BLaER1 treated with 17β-estradiol and CSF1 and Interleukin-3, amounts not matched to agents 10 nM and 100 nM (cell line): ENCODE results near the gene CDC26.
A peak's percentile ranks its signal among the peaks of the same experiment; 100 is the strongest.

Experiments
- H3K27ac ChIP-seq, 11 experiments: shearing (Covaris generic); formaldehyde crosslinking; 2 replicates each; pipeline ENCODE4 v1.8.1; 2022
- H3K27me3 ChIP-seq, 11 experiments: shearing (Covaris generic); formaldehyde crosslinking; 2 replicates each; pipeline ENCODE4 v1.8.1; 2022
- H3K36me3 ChIP-seq, 11 experiments: shearing (Covaris generic); formaldehyde crosslinking; 2 replicates each; pipeline ENCODE4 v1.8.1; 2022
- H3K4me1 ChIP-seq, 10 experiments: shearing (Covaris generic); formaldehyde crosslinking; 2 replicates each; pipeline ENCODE4 v1.8.1; 2022
- H3K4me2 ChIP-seq, 11 experiments: shearing (Covaris generic); formaldehyde crosslinking; 2 replicates each; pipeline ENCODE4 v1.8.1; 2022
- H3K4me3 ChIP-seq, 10 experiments: shearing (Covaris generic); formaldehyde crosslinking; 2 replicates each; pipeline ENCODE4 v1.8.1; 2022
- H3K9ac ChIP-seq, 11 experiments: shearing (Covaris generic); formaldehyde crosslinking; 2 replicates each; pipeline ENCODE4 v1.8.1; 2022
- H3K9me3 ChIP-seq, 11 experiments: shearing (Covaris generic); formaldehyde crosslinking; replicated peaks in 1 of 11; 2 replicates each; pipeline ENCODE4 v1.8.1; 2022
- H4K20me1 ChIP-seq, 11 experiments: shearing (Covaris generic); formaldehyde crosslinking; 2 replicates each; pipeline ENCODE4 v1.8.1; 2022
- Cebpa-rat ChIP-seq, 11 experiments: shearing (Covaris generic); IDR thresholded peaks; 2 replicates each; pipeline ENCODE4 v1.8.1; 2022

The CDC26 gene

DNA sequence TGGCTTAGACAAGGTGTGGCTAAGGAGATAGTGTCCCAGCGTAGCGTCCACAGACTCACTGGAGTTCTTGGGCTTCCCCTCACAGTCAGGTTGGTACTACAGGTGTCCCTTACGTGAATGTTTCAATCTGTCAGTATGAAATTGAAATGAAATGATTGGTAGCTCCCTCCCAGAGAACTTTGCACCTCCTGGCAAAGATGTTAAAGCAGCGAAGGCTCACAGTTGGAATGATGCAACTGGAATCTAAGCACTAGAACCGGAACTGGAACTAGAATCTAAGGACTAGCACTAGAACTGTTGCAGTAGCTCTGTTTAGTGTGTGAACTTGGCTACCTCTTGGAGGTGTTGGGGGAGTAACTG, 52.9 kb downstream of the CDC26 start:
- no peaks in the 10 kb centered on the region for H3K27me3 ChIP-seq
- peak overlapping the region; percentile 80 to 91 (median 88); a peak in 21 of 22 replicates for H3K9ac ChIP-seq
- H3K36me3 ChIP-seq, result peaks cover 6 to 42% (median 26%) of the 10 kb centered on the region in 11 experiments; a peak in 19 of 22 replicates
- peaks cover 45 to 68% (median 54%) of the 10 kb centered on the region in 10 experiments for H3K4me1 ChIP-seq
- peak overlapping the region; percentile 83 to 98 (median 90) for H3K4me3 ChIP-seq
- peak overlapping the region in 8 of 11 experiments; percentile 76 to 93 (median 81); a peak in 11 of 22 replicates for H3K27ac ChIP-seq
- no peaks in the 10 kb centered on the region for H3K9me3 ChIP-seq
- peak overlapping the region; percentile 79 to 98 (median 95) for H3K4me2 ChIP-seq
- TF ChIP-seq Cebpa-rat (IDR thresholded peaks at IDR 0.05), result no peak
- peaks cover 0 to 50% (median 13%) of the 10 kb centered on the region in 11 experiments; a peak in 9 of 22 replicates for H4K20me1 ChIP-seq

DNA sequence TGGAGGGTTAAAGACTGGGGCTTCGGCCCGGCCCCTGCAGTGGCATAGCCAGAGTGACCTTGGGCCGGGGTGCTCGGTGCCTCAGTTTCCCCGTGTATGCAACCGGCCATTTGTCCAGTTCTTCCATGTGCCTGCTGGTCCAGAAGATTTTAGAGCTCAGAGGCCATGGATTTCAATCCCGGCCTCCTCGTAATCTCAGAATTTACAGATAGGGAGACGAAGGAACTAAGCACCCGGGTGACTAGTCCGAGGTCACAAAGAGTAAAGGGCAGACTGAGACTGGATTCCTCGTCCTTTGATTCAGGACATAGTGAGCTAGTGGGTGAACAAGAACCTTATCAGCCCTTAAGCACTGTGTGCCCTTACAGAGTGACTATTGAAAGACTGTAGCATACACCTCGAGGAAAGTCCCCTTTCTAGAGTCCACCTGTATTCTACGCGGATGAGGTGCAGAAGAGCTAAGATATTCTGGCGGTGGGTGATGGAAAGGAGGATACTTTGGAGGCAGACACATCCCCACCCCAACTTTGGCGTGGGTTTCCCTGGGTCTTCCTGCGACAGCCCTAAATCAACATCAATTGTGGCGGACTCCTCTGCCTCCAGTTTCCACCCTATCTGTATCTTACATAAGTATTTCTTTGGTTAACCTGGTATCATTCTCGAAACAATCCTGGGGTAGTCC, 53.4 kb downstream of the CDC26 start:
- Histone ChIP-seq H3K4me2 (peak overlapping the region; percentile 79 to 98 (median 95)), H3K4me1 (peaks cover 45 to 68% (median 54%) of the 10 kb centered on the region in 10 experiments), H3K9me3 (no peaks in the 10 kb centered on the region), H4K20me1 (peaks cover 0 to 45% (median 13%) of the 10 kb centered on the region in 11 experiments; a peak in 10 of 22 replicates), H3K36me3 (peaks cover 1 to 42% (median 26%) of the 10 kb centered on the region in 11 experiments; a peak in 17 of 22 replicates), H3K9ac (peak overlapping the region; percentile 80 to 91 (median 88)), H3K4me3 (peak overlapping the region; percentile 83 to 98 (median 90)), H3K27me3 (no peaks in the 10 kb centered on the region), H3K27ac (peak overlapping the region; percentile 76 to 93 (median 81))
- TF ChIP-seq Cebpa-rat (IDR thresholded peaks at IDR 0.05), result no peak

DNA sequence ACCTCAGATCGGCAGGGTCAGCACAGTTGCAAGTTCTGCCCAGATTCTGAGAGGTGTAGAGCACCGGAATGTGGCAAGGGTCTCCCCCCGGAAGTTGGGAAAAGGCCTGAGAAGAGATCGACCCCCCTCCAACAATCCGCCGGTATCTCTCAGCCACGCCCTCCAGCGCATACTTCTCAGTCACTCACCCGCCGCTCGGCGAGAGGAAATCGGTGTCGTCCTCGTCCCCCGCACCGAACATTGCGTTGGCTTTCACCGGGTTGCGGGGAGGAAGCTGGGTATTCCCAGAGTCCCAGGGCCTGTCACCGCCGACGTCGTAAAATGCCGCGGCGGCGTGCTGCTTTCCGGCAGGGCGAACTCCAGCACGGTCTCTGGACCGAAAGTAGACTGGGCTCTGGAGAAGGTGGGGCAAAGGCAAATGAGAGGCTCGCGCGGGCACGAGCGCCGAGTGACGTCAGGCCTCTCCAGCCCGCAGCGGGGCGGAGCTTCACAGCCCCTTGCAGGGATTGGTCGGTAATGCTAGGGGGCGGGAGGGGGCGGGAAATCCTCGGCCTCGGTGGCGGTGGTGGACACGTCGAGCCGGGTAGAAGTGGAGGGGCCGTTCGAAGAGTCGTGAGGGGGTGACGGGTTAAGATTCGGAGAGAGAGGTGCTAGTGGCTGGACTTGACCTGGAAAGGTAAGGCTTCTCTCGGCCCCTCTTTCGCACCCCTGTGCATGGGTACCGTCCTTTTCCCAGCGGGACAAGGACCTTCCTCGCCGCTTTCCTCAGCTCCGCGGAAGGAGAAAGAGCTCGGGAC, 54.2 kb downstream of the CDC26 start, which contains the start of the genes FKBP15 and SLC31A1:
TSS of gene FKBP15 (minus strand) at position 275 of the 797 bp plus-strand sequence. CDS start at position 241, 34 bp downstream.
TSS of gene SLC31A1 (plus strand) at position 542 of the 797 bp plus-strand sequence. CDS start 34,605 bp downstream, outside the sequence.
- peak within 1 kb of the TSS; percentile 79 to 98 (median 85) for H3K27ac ChIP-seq
- H3K27me3 ChIP-seq, result no peaks in the 10 kb centered on the region
- peaks cover 0 to 47% (median 28%) of the 10 kb centered on the region in 11 experiments; a peak in 17 of 22 replicates for H3K36me3 ChIP-seq
- peak within 1 kb of the TSS; percentile 80 to 92 (median 88) for H3K9ac ChIP-seq
- H4K20me1 ChIP-seq, result peaks cover 0 to 37% (median 13%) of the 10 kb centered on the region in 11 experiments; a peak in 10 of 22 replicates
- no peak for TF ChIP-seq Cebpa-rat (IDR thresholded peaks at IDR 0.05)
- no peaks in the 10 kb centered on the region for H3K9me3 ChIP-seq
- H3K4me2 ChIP-seq, result peak within 1 kb of the TSS; percentile 88 to 99 (median 95)
- peak within 1 kb of the TSS; percentile 83 to 98 (median 90) for H3K4me3 ChIP-seq
- peaks cover 45 to 68% (median 54%) of the 10 kb centered on the region in 10 experiments for H3K4me1 ChIP-seq

DNA sequence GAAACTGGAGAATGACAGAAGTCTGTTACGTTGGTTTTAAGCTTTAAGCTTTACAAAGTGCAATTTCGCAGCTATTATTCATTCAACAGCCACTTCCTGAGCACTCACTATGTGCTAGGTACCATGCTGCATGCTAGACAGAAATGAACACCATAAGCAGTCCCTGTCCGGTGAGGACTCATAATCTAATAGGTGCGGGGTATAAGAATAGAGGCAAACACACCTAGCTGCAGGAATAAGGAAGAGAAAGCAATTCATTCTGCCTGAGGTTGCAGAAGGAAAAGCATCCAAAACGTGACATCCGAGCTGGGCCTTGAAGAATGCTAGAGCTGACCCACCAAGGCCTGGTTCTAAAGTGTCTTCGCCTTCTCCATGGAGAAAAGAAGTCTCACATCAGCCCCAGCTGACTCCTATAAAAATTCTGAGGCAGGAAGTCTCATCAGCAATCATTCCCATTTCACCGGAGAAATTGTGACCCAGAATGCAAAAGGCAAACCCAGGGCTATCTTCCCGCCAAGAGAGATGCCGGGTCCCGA, 54.8 kb downstream of the CDC26 start:
- H4K20me1 ChIP-seq, result peaks cover 0 to 31% (median 15%) of the 10 kb centered on the region in 11 experiments; a peak in 10 of 22 replicates
- H3K4me1 ChIP-seq, result peaks cover 45 to 69% (median 54%) of the 10 kb centered on the region in 10 experiments
- peak overlapping the region; percentile 78 to 99 (median 92) for H3K4me2 ChIP-seq
- H3K4me3 ChIP-seq, result peak overlapping the region; percentile 83 to 98 (median 90)
- H3K36me3 ChIP-seq, result peaks cover 0 to 42% (median 28%) of the 10 kb centered on the region in 11 experiments; a peak in 17 of 22 replicates
- peak overlapping the region; percentile 79 to 98 (median 85) for H3K27ac ChIP-seq
- H3K9me3 ChIP-seq, result no peaks in the 10 kb centered on the region
- no peaks in the 10 kb centered on the region for H3K27me3 ChIP-seq
- peak overlapping the region; percentile 80 to 92 (median 88) for H3K9ac ChIP-seq
- TF ChIP-seq Cebpa-rat (IDR thresholded peaks at IDR 0.05), result no peak

- Histone ChIP-seq H3K9me3 (peaks cover 0 to 2% (median 0%) of the 10 kb centered on the region in 11 experiments; a peak in 1 of 22 replicates), H3K4me3 (peak overlapping the region; percentile 83 to 98 (median 90)), H3K27me3 (no peaks in the 10 kb centered on the region), H3K36me3 (peaks cover 3 to 39% (median 26%) of the 10 kb centered on the region in 11 experiments; a peak in 20 of 22 replicates), H3K27ac (peak overlapping the region; percentile 79 to 98 (median 85)), H3K4me2 (peak overlapping the region; percentile 78 to 99 (median 92)), H4K20me1 (peaks cover 0 to 31% (median 13%) of the 10 kb centered on the region in 11 experiments; a peak in 10 of 22 replicates), H3K4me1 (peaks cover 45 to 69% (median 54%) of the 10 kb centered on the region in 10 experiments), H3K9ac (peak overlapping the region; percentile 80 to 92 (median 88))
- no peak for TF ChIP-seq Cebpa-rat (IDR thresholded peaks at IDR 0.05)
These were observed 55.4 kb downstream of the CDC26 start for GRCh38 chr9:113219969-113220368.

- Histone ChIP-seq H3K4me1 (peaks cover 45 to 69% (median 54%) of the 10 kb centered on the region in 10 experiments), H3K4me3 (peak overlapping the region; percentile 83 to 98 (median 90)), H3K27ac (peak overlapping the region; percentile 79 to 98 (median 85); a peak in 21 of 22 replicates)
These were observed 56.0 kb downstream of the CDC26 start for GRCh38 chr9:113219186-113219936.

More at GRCh38 chr9:113219186-113219936, 56.0 kb downstream of the CDC26 start:
- TF ChIP-seq Cebpa-rat (IDR thresholded peaks at IDR 0.05), result no peak
- Histone ChIP-seq H3K9me3 (peaks cover 0 to 8% (median 0%) of the 10 kb centered on the region in 11 experiments; a peak in 5 of 22 replicates), H3K9ac (peak overlapping the region; percentile 80 to 92 (median 88)), H4K20me1 (peaks cover 0 to 31% (median 14%) of the 10 kb centered on the region in 11 experiments; a peak in 12 of 22 replicates), H3K27me3 (no peaks in the 10 kb centered on the region), H3K4me2 (peak overlapping the region; percentile 78 to 99 (median 92)), H3K36me3 (peaks cover 9 to 39% (median 26%) of the 10 kb centered on the region in 11 experiments; a peak in 21 of 22 replicates)
